Fibroblast of peridontal ligament (primary cell): ENCODE measurements around the gene VENTX.
"Not testable (repeated sequence)": the region's sequence is repeated elsewhere in the genome, so short reads cannot be mapped to it uniquely, and the experiment has no call there.

Experiments used
- DNase-seq: peaks from one replicate; pipeline ENCODE4 v3.0.0-alpha.2; 2010; ENCODE audit errors: extremely low read depth

Gene VENTX

DNA sequence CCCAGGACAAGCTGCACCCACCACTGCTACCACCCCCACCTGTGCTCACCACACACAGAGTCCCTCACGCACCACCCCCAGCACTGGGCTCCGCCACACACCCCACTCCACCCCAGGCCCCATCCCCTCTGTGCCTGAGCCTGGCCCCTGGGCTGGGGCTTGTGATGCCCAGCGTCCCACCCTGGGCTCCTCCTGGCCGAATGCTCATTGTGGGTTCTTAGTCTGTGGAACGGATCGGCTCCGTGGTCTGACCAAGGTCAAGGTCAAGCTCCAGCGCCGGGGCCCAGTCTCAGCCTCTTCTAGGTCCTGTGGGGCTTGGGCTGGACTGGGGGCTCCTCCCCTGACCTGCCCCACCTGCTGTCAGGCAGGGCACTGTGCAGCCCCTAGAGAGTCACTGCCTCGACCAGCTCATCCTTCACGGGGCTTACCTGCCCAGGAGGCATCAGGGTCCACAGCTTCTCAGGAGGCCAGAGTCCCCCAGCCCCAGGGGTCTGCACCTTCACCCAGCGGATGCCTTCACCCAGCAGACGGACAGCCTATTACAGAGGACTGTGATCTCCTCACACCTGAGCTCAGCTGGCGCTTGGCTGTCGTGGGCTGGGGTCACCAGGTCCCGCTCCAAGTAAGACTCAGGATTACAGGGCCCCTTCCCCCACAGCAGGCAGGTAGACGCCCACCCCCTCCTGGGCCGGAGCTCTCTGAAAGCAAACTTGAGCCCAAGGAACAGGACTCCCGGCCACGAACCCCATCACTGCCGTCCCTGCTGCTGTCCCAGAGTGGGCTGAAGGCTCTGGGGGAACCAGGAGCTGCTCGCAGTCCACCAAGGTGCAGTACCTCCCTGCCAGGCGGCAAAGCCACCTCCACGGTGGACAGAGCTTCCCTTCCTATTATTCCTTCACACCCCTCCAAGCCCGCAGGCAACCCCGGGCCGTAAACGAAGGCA lies 22.9 kb upstream of the VENTX start:
- DNase-seq = no peak

DNA sequence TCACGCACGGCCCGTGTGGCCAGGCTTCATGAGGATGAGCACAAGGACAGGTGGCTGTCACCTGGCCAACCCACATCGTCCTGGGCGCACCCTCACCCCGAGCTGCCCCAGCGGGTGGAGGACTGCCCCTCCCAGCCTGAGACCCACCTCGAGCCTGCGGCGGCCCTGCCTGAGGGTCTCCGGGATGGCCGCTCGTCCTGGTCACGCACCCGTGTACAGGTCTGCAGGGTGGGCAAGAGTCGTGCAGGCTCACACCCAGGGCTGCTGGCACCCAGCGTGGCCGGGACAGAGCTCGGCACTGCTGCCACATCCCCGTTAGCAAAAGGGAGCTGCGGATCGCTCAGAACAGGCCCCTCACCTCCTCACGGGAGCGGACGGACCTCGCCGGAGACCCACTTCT lies 22.1 kb upstream of the VENTX start:
- DNase-seq = no peak

DNA sequence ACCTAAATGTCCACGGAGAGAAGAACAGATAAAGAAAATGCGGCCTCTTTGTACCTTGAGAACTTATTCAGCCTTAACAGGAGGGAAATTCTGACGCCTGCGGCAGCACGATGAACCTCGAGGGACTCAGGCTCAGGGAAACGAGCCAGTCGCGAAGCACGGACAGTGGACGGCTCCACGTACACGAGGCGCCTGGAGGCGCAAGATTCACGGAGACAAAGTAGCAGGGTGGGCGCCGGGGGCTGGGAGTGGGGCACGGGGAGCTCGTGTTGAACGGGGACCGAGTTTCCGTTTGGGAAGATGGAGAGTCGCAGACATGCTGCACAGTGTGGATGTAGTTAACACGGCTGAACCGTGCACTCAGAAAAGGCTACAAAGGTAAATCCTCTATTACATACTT lies 20.9 kb upstream of the VENTX start:
- no peak for DNase-seq

DNA sequence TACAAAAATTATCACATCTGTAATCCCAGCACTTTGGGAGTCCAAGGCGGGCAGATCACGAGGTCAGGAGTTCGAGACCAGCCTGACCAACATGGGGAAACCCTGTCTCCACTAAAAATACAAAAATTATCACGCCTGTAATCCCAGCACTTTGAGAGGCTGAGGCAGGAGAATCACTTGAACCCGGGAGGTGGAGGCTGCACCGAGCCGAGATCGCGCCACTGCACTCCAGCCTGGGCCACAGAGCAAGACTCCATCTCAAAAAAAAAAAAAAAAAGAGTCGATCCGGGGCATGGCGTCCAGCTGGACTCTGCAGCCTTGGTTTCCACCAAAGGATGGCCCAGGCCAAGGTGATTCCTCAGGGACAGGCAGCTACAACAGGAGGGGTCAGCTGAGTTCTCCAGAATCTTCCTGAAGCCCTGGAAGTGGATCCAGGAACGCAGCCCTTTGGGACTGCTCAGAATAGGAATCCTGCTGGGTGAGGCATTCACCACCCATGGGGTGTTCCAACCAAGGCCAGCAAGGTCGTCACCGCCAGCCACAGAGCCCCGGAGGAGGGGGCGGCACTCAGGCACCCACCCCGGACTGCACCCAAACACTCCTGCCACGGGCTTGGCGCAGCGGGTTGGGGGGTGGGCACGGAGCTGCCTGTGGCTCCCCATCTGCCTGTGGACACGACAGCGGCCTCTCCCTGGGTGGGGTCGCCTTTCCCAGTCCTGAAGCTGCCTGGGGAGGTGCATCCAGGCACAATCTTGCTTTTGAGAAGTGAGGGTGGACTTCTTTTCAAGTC lies 19.7 kb upstream of the VENTX start:
- no peak for DNase-seq

DNA sequence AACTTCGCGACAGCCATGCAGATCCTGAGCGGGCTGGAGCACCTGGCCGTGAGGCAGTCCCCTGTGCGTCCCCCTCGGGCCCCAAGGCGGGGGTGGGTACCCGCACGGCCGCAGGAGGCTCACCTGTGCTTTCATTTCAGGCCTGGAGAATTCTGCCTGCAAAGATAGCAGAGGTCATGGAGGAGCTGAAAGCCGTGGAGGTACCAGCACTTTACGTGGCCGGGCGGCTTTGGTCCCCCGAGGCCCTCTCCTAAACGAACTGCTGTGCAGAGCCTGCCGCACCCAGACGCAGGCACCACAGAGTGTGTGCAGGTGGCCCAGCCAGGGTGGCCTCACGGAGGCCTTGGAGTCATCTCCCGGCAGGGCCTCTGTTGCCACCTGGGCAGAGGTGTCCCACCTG lies 18.8 kb upstream of the VENTX start:
- no peak for DNase-seq

DNA sequence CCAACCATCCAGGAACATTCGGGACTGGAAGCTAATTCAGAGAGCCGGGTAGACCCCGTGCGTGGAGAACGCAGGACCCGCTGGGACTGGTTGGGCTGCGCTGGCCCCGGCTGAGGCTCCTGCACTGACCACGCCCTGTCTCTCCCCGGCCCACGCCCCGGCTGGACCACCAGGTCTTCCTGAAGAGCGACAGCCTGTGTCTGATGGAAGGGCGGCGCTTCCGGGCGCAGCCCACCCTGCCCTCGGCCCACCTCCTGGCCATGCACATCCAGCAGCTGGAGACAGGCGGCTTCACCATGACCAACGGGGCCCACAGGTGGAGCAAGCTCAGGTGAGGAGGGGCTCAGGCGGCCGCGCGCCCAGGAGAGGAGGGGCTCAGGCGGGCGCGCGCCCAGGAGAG lies 17.9 kb upstream of the VENTX start:
- DNase-seq = no peak

DNA sequence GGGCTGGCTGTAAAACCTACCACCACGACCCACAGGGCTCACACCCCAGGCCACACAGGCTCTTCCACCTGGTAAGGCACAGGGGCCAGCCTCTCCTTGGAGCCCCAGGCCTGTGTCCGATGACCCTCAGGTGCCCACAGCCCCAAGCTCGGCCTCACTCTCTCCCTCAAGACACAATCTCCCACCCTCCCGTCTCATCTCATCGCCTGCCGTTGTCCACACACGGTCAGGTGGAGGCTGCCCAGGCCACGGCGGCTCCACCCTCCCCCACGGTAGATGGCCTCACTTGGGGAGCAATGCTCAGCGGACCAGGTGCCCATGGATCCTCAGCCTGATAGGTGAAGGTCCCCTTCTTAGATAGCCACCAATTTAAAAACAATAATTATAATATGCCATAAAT lies 16.3 kb upstream of the VENTX start:
- DNase-seq = no peak

DNA sequence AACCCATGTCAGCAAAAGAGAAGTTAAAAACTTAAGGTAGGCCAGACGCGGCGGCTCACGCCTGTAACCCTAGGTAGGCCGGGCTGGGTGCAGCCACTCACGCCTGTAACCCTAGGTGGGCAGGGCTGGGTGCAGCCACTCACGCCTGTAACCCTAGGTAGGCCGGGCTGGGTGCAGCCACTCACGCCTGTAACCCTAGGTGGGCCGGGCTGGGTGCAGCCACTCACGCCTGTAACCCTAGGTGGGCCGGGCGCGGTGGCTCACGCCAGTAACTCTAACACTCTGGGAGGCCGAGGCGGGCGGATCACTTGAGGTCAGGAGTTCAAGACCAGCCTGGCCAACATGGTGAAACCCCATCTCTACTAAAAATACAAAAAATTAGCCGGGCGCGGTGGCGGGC lies 15.9 kb upstream of the VENTX start:
- DNase-seq = not testable (repeated sequence)

DNA sequence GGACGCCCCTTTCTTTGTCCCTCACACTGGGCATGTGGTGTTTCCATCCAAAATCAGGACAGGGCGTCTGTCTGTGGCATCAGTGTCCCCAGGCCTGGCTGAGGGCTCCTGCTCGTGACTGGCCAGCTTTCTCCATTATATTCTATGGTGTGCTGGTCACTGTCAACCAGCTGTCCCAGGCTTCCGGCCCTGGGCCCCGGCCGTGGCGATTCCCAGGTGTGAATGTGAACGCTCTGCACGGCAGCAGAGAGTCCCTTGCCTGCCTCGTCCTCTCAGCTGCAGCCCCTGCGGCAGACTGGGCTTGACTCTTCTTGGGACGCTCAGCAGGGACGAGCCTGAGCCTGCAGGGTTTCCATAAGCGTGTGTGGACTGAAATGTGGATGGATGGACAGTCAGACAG lies 13.6 kb upstream of the VENTX start:
- DNase-seq = no peak

DNA sequence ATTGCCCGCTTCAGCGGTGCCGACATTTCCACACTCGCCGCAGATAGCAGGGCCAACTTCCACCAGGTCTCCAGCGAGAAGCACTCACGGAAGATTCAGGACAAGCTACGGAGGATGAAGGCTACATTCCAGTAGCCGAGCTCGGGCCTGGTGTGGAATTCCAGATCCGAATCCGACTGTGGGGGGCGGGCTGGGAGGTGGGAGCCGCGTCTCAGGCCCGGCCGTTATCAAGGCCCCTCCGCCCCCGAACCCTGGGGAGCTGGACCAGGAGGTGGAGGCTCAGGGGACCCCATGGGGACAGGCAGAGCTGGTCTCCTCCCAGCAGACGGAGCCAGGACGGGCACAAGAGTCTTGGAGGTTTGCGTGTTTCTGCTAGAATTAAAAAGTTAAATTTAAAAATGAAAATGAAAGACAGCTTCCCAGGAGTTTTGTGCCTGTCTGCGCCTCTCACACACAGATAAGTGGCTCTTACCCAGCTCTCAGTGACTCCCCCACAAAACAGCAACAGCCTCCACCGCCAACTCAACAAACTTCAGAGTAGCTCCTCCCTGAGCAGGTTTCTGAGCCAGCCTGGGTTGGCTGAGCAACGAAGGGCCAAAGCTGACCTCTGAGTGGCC lies 12.8 kb upstream of the VENTX start:
- DNase-seq = no peak

DNA sequence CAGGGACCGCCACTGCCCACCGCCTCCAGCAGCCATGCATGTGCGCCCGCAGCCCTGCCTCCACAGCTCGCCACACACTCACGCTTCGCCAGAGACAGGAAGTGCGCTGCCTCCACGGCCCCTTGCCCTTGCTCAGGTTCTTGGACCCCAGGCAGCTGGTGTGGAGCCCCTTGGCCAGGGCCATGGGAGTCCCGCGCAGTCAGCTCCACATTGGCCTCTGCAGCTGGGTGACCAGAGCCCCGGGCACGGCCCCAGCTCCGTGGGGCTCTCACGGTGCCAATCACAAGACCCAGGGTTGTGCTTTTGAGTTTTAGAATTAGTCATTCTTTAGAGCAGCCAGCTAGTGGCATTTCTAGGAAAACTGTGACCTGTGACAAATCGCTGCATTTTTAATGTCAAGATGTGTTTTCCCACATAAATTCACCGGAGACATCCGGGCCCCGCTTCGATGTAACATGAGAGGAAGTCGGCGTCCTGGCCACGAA lies 11.9 kb upstream of the VENTX start:
- DNase-seq = no peak

DNA sequence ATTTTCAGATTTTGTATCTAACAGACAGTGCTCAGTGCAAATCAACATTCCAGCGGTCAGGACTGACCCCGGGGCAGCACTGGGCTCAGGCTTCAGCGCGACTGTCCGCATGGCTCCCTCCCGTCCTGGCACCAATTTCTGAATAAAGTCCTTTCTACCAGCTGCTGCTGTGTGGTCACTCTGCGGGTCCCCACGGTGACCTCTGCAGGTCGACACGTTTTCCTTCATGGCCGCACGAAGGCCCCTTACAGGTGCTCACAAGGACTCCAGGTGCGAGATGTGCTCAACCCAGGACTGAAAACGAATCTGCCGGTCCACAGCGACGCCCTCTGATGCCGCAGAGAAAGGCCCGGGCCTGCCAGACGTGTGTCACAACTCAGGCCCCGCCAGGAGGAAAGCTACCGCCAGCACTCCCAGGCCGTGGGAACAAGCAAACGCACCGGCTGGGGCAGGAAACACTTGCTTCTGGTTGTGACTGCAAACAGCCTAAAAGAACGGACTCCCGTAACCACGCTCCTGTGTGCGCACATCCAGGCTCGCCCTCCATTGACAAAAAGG lies 11.3 kb upstream of the VENTX start:
- DNase-seq = no peak

DNA sequence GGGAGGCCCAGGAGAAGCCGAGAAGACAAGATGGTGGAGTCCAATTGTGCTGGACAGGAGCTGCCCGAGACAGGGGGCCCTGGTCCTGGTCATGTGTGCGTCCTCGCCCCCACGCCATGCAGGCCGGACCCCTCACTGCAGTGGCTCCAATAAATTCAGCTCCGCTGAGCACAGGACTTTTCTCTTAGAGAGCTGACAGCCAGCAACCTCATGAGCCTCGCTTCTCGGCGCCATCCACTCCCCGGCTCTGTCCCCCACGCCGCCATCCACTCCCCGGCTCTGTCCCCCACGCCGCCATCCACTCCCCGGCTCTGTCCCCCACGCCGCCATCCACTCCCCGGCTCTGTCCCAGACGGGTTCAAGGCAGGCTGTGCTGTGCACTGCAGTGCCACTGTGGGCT lies 10.4 kb upstream of the VENTX start:
- no peak for DNase-seq

DNA sequence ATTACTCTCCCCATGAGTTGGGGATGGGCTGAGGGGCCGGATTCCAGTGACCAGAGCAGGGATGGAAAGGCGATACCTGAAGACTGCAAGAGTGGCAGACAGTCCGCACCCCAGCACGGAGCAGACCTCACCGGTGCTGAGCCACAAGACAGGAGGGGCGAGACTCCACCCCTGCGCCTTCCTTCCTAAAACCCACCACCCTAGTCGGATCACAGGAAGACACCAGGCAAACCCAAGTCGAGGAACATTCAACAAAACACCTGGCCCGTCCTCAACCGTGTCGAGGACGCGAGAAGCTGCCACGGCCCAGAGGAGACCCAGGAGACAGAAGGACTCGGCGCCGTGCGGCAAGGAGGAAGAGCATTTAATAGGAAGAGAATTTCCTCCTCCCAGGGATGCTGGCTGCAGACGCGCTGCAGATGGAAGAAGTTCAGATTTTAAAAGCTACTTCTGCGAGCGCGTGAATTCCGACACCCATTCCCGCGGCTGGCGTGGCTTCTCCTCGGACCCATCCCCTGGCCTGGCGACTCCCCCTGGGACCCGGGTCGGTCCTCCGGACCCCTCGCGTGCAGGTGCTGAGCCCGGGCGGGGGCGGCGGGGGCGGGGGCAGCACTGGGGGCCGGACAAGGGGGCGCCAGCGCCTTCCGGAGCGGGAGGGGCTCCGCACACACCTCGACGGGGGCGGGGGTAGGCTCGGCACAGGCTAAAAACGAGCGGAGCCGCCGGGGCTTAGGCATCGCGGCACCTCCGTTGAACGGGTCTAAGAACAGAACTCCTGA lies 8.2 kb upstream of the VENTX start:
- DNase-seq = no peak

DNA sequence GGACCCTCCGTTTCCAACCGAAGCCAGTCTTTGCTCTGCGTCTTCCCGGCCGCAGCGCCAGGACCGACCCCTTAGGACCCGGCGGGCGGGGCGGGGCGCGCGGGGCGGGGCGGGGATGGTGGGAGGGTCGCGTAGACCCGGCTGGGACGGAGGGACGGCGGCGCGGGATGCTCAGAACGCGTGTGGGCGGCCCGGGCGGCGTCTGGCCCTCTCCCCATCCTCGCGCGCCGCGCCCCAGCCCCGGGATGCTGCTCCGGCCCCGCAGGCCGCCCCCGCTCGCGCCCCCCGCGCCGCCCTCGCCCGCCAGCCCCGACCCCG lies 7.7 kb upstream of the VENTX start, which contains the start of gene UTF1:
Gene UTF1 (plus strand): TSS at position 174 of the 318 bp plus-strand sequence. CDS start 72 bp downstream, at position 246.
- DNase-seq = no peak

DNA sequence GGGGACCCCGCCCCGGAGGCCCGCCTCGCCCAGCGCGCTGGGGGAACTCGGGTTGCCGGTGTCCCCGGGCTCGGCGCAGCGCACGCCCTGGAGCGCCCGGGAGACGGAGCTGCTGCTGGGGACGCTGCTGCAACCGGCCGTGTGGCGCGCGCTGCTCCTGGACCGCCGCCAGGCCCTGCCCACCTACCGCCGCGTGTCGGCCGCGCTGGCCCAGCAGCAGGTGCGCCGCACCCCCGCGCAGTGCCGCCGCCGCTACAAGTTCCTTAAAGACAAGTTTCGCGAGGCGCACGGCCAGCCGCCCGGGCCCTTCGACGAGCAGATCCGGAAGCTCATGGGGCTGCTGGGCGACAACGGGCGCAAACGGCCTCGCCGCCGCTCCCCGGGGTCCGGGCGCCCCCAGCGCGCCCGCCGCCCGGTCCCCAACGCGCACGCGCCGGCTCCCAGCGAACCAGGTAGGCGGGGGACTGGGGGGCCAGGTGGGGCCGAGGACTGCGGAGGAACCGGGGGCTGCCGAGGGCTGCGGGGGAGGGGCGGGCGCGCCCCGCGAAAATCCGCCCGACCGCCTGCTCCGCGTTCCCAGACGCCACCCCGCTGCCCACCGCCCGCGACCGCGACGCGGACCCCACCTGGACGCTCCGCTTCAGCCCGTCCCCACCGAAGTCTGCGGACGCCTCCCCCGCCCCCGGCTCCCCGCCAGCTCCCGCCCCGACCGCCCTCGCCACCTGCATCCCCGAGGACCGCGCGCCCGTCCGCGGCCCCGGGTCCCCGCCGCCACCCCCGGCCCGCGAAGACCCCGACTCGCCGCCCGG lies 7.1 kb upstream of the VENTX start:
- DNase-seq = no peak

DNA sequence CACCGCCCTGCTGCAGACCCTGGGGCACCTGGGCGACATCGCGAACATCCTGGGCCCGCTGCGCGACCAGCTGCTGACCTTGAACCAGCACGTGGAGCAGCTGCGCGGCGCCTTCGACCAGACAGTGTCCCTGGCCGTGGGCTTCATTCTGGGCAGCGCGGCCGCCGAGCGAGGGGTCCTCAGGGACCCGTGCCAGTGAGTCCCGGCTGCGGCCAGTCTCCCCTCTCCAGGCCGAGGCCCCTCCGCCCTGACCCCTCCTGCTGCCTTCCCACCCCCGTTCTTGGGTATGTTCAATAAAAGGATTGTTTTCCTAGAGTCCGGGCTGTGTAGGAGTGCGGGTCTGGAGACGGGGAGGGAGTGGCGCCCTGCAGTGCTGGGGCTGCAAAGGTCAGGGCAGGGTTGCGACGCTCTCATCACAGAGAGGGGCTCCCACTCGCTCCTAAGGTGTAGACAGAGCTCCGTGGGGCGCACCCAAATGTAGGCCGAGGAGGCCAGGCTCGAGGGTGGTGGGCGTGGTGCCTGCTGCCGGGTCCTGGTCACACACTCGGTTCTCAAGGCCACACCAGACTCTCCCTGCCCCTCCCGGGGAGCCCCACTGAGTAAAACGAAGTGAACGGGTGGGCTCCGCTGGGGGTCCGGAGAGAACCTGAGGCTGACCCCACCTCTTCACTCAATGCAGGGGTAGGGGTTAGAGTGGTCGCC lies 6.3 kb upstream of the VENTX start:
- DNase-seq = no peak

DNA sequence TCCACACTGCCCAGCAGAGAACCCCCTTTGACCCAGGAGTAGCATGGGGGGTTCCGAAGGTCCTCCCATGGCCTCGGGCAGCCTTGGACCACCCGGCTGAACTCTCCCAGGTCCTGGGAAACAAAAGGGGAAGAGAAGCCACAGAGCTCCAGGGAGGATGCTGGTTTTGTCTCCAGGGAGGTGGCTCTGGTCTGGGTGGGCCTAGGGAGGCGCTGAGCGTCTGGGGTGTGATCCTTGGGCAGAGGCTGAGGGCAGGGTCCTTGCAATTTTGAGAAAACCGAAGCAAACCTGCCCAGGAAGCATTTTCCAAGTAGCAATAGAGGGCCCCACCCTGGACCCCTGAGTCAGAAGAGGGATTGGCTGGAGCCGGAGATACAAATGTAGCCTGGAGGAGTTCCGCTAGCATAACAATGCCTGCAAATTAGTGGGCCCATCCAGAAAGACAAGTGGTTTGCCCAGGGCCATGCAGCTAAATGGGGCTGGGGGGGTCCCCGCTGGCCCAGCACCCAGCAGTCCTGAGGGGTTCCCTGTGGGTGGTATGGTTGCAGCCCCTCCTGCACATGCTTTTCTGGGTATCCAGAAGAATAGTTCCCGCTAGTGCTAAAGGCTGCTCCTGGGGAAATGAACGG lies 5.6 kb upstream of the VENTX start:
- no peak for DNase-seq

DNA sequence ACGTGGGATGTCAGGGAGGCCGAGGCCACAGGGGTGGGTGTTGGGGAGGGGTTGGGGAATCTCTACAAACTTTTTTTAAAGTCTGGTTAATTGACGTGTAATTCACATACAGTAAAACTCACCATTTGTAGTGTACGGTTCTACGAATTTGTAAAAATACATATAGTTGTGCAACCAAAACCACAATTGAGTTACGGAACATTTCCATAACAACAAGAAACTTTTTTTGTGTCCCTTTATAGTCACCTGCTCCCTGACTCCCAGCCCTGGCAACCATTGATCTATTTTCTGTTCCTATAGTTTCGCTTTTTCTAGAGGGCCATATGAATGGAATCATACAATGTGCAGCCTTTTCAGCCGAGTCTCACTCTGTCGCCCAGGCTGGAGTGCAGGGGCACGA lies 2.9 kb upstream of the VENTX start:
- DNase-seq = not testable (repeated sequence)
